HG03432 (cell line): ENCODE measurements around the gene TNRC6B.

ENCODE experiments used
- ATAC-seq: cut with Tn5 transposase; IDR thresholded peaks from one replicate; pipeline ENCODE4 v1.9.1; 2021; ENCODE audit warnings: mild to moderate bottlenecking, moderate library complexity; ENCODE audit not compliant: unreplicated experiment

TNRC6B gene

GRCh38 chr22:40237788-40238424, 60.2 kb downstream of the TNRC6B start:
- ATAC-seq: no peak

- no peak for ATAC-seq
Measured at GRCh38 chr22:40238425-40239344, 61.0 kb downstream of the TNRC6B start.

GRCh38 chr22:40239345-40239683, 61.6 kb downstream of the TNRC6B start:
- no peak for ATAC-seq

- no peak for ATAC-seq
Measured at GRCh38 chr22:40240160-40240559, 62.4 kb downstream of the TNRC6B start.

GRCh38 chr22:40240686-40241085, 63.0 kb downstream of the TNRC6B start:
- ATAC-seq: no peak

GRCh38 chr22:40241200-40241763, 63.6 kb downstream of the TNRC6B start:
- no peak for ATAC-seq

GRCh38 chr22:40243891-40244290, 66.2 kb downstream of the TNRC6B start:
- no peak for ATAC-seq

- ATAC-seq: no peak
Measured at GRCh38 chr22:40244586-40244985, 66.9 kb downstream of the TNRC6B start.

- no peak for ATAC-seq
Measured at GRCh38 chr22:40247976-40248375, 70.3 kb downstream of the TNRC6B start.

GRCh38 chr22:40249286-40249685, 71.6 kb downstream of the TNRC6B start:
- no peak for ATAC-seq

- ATAC-seq: no peak
Measured at GRCh38 chr22:40250608-40251007, 72.9 kb downstream of the TNRC6B start.

- ATAC-seq: no peak
Measured at GRCh38 chr22:40251106-40251505, 73.4 kb downstream of the TNRC6B start.

GRCh38 chr22:40252146-40252545, 74.4 kb downstream of the TNRC6B start:
- no peak for ATAC-seq

GRCh38 chr22:40256516-40256915, 78.8 kb downstream of the TNRC6B start:
- ATAC-seq: no peak

GRCh38 chr22:40258017-40258416, 80.3 kb downstream of the TNRC6B start:
- no peak for ATAC-seq

GRCh38 chr22:40258501-40258915, 80.8 kb downstream of the TNRC6B start:
- ATAC-seq: no peak

GRCh38 chr22:40261783-40262182, 84.1 kb downstream of the TNRC6B start:
- ATAC-seq: no peak

- no peak for ATAC-seq
Measured at GRCh38 chr22:40263191-40263590, 85.5 kb downstream of the TNRC6B start.

- no peak for ATAC-seq
Measured at GRCh38 chr22:40265783-40266182, 88.1 kb downstream of the TNRC6B start.

- ATAC-seq: no peak
Measured at GRCh38 chr22:40270031-40270430, 92.3 kb downstream of the TNRC6B start.

GRCh38 chr22:40270748-40271373, 93.1 kb downstream of the TNRC6B start:
- ATAC-seq: no peak

GRCh38 chr22:40271440-40271839, 93.7 kb downstream of the TNRC6B start:
- no peak for ATAC-seq
